Measurements from ENCODE around the gene CCNT2.

Gene CCNT2

GRCh38 chr2:134875309-134875708 lies 43.3 kb upstream of the CCNT2 start (continued):
- TF ChIP-seq, protein P1, sequence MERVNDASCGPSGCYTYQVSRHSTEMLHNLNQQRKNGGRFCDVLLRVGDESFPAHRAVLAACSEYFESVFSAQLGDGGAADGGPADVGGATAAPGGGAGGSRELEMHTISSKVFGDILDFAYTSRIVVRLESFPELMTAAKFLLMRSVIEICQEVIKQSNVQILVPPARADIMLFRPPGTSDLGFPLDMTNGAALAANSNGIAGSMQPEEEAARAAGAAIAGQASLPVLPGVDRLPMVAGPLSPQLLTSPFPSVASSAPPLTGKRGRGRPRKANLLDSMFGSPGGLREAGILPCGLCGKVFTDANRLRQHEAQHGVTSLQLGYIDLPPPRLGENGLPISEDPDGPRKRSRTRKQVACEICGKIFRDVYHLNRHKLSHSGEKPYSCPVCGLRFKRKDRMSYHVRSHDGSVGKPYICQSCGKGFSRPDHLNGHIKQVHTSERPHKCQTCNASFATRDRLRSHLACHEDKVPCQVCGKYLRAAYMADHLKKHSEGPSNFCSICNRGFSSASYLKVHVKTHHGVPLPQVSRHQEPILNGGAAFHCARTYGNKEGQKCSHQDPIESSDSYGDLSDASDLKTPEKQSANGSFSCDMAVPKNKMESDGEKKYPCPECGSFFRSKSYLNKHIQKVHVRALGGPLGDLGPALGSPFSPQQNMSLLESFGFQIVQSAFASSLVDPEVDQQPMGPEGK (CRISPR knock-in tag; IDR thresholded peaks at IDR 0.05; ENCODE audit: borderline replicate concordance): no peak
- TF ChIP-seq OSR1 (CRISPR knock-in tag; IDR thresholded peaks at IDR 0.05): no peak
- no peak for TF ChIP-seq ZFP30 (CRISPR knock-in tag; IDR thresholded peaks at IDR 0.05)
- no peak for TF ChIP-seq ZC3H10 (CRISPR knock-in tag; IDR thresholded peaks at IDR 0.05)
- no peak for TF ChIP-seq ZFP3 (CRISPR knock-in tag; IDR thresholded peaks at IDR 0.05)
- TF ChIP-seq TCF4 (CRISPR knock-in tag; IDR thresholded peaks at IDR 0.05; ENCODE audit: borderline replicate concordance): no peak
- TF ChIP-seq PPARA (CRISPR knock-in tag; IDR thresholded peaks at IDR 0.05; ENCODE audit: borderline replicate concordance): no peak
- TF ChIP-seq ESRRG (CRISPR knock-in tag; IDR thresholded peaks at IDR 0.05): no peak
- TF ChIP-seq TOX (CRISPR knock-in tag; IDR thresholded peaks at IDR 0.05; ENCODE audit: borderline replicate concordance): no peak
- no peak for TF ChIP-seq ISL1 (CRISPR knock-in tag; IDR thresholded peaks at IDR 0.05)

- ATAC-seq: no peak
- TF ChIP-seq TOX (CRISPR knock-in tag; IDR thresholded peaks at IDR 0.05; ENCODE audit: borderline replicate concordance) (no peak), OSR1 (CRISPR knock-in tag; IDR thresholded peaks at IDR 0.05) (no peak)
Measured at GRCh38 chr2:134882773-134883172, 35.8 kb upstream of the CCNT2 start.

GRCh38 chr2:134883552-134884293 lies 34.9 kb upstream of the CCNT2 start:
- TF ChIP-seq, protein P2, sequence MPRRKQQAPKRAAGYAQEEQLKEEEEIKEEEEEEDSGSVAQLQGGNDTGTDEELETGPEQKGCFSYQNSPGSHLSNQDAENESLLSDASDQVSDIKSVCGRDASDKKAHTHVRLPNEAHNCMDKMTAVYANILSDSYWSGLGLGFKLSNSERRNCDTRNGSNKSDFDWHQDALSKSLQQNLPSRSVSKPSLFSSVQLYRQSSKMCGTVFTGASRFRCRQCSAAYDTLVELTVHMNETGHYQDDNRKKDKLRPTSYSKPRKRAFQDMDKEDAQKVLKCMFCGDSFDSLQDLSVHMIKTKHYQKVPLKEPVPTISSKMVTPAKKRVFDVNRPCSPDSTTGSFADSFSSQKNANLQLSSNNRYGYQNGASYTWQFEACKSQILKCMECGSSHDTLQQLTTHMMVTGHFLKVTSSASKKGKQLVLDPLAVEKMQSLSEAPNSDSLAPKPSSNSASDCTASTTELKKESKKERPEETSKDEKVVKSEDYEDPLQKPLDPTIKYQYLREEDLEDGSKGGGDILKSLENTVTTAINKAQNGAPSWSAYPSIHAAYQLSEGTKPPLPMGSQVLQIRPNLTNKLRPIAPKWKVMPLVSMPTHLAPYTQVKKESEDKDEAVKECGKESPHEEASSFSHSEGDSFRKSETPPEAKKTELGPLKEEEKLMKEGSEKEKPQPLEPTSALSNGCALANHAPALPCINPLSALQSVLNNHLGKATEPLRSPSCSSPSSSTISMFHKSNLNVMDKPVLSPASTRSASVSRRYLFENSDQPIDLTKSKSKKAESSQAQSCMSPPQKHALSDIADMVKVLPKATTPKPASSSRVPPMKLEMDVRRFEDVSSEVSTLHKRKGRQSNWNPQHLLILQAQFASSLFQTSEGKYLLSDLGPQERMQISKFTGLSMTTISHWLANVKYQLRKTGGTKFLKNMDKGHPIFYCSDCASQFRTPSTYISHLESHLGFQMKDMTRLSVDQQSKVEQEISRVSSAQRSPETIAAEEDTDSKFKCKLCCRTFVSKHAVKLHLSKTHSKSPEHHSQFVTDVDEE (CRISPR knock-in tag; IDR thresholded peaks at IDR 0.05): no peak
- TF ChIP-seq CSDC2 (CRISPR knock-in tag; IDR thresholded peaks at IDR 0.05) (no peak), TCF4 (CRISPR knock-in tag; IDR thresholded peaks at IDR 0.05; ENCODE audit: borderline replicate concordance) (no peak), PPARA (CRISPR knock-in tag; IDR thresholded peaks at IDR 0.05; ENCODE audit: borderline replicate concordance) (no peak), POU6F1 (CRISPR knock-in tag; IDR thresholded peaks at IDR 0.05; ENCODE audit: borderline replicate concordance, low read depth) (no peak)
- ATAC-seq: no peak

- TF ChIP-seq PPARA (CRISPR knock-in tag; IDR thresholded peaks at IDR 0.05; ENCODE audit: borderline replicate concordance): no peak
- no peak for TF ChIP-seq CSDC2 (CRISPR knock-in tag; IDR thresholded peaks at IDR 0.05)
- TF ChIP-seq ESRRG (CRISPR knock-in tag; IDR thresholded peaks at IDR 0.05): no peak
- no peak for TF ChIP-seq SNAI2 (CRISPR knock-in tag; IDR thresholded peaks at IDR 0.05)
- TF ChIP-seq ZFP30 (CRISPR knock-in tag; IDR thresholded peaks at IDR 0.05): no peak
- no peak for TF ChIP-seq ZNF565 (CRISPR knock-in tag; conservative IDR thresholded peaks at IDR 0.05; ENCODE audit: low read depth)
- TF ChIP-seq ARNTL (CRISPR knock-in tag; IDR thresholded peaks at IDR 0.05; ENCODE audit: borderline replicate concordance, low read depth): no peak
- TF ChIP-seq GLIS3 (CRISPR knock-in tag; IDR thresholded peaks at IDR 0.05): no peak
- TF ChIP-seq, protein P2 (CRISPR knock-in tag; IDR thresholded peaks at IDR 0.05): no peak
- no peak for TF ChIP-seq POU6F1 (CRISPR knock-in tag; IDR thresholded peaks at IDR 0.05; ENCODE audit: borderline replicate concordance, low read depth)
- TF ChIP-seq TCF4 (CRISPR knock-in tag; IDR thresholded peaks at IDR 0.05; ENCODE audit: borderline replicate concordance): no peak
- no peak for TF ChIP-seq BACH2 (CRISPR knock-in tag; IDR thresholded peaks at IDR 0.05; ENCODE audit: borderline replicate concordance)
- no peak for TF ChIP-seq OSR1 (CRISPR knock-in tag; IDR thresholded peaks at IDR 0.05)
- no peak for TF ChIP-seq ZNF8 (CRISPR knock-in tag; IDR thresholded peaks at IDR 0.05)
- no peak for TF ChIP-seq ISL1 (CRISPR knock-in tag; IDR thresholded peaks at IDR 0.05)
- no peak for TF ChIP-seq ZC3H10 (CRISPR knock-in tag; IDR thresholded peaks at IDR 0.05)
- TF ChIP-seq RARB (CRISPR knock-in tag; IDR thresholded peaks at IDR 0.05): no peak
- no peak for TF ChIP-seq TOX (CRISPR knock-in tag; IDR thresholded peaks at IDR 0.05; ENCODE audit: borderline replicate concordance)
- TF ChIP-seq ZNF70 (CRISPR knock-in tag; IDR thresholded peaks at IDR 0.05): no peak
- ATAC-seq: no peak
Measured at GRCh38 chr2:134884435-134884834, 34.2 kb upstream of the CCNT2 start.
